Adipocyte (in vitro differentiated cells): ENCODE data around the gene SLC12A2.
A peak's percentile ranks its signal among the peaks of the same experiment; 100 is the strongest.

Experiments used
- DNase-seq: peaks from one replicate; pipeline ENCODE4 v3.0.0-alpha.2; 2015; ENCODE audit warnings: low read depth
- H3K27me3 ChIP-seq: replicated peaks from 2 replicates; pipeline ENCODE4 v1.7.0; 2013; ENCODE audit warnings: mild to moderate bottlenecking, low read length, moderate library complexity; ENCODE audit not compliant: control insufficient read depth, insufficient read depth
- H3K36me3 ChIP-seq: 2 replicates; pipeline ENCODE4 v1.7.0; 2013; ENCODE audit warnings: low read length, mild to moderate bottlenecking, moderate library complexity; ENCODE audit not compliant: control insufficient read depth, insufficient read depth, severe bottlenecking
- H3K4me1 ChIP-seq: 2 replicates; pipeline ENCODE4 v1.7.0; 2013; ENCODE audit warnings: mild to moderate bottlenecking, low read length, moderate library complexity; ENCODE audit not compliant: control insufficient read depth, insufficient read depth
- H3K4me3 ChIP-seq: 2 replicates; pipeline ENCODE4 v1.7.0; 2013; ENCODE audit warnings: mild to moderate bottlenecking, low read length, moderate library complexity
- H3K9ac ChIP-seq: 2 replicates; pipeline ENCODE4 v1.7.0; 2013; ENCODE audit warnings: mild to moderate bottlenecking, low read length, moderate library complexity
- H3K9me3 ChIP-seq: 2 replicates; pipeline ENCODE4 v1.7.0; 2013; ENCODE audit warnings: mild to moderate bottlenecking, low read length, moderate library complexity; ENCODE audit not compliant: control insufficient read depth

SLC12A2 gene

GRCh38 chr5:128099944-128100343 is 16.4 kb downstream of the SLC12A2 start:
- Histone ChIP-seq H3K36me3 (no peaks in the 10 kb centered on the region), H3K9me3 (peaks cover 27% of the 10 kb centered on the region), H3K4me1 (peaks cover 8% of the 10 kb centered on the region), H3K9ac (no peak overlapping the region), H3K4me3 (no peak overlapping the region), H3K27me3 (no peaks in the 10 kb centered on the region)
- no peak for DNase-seq

DNA sequence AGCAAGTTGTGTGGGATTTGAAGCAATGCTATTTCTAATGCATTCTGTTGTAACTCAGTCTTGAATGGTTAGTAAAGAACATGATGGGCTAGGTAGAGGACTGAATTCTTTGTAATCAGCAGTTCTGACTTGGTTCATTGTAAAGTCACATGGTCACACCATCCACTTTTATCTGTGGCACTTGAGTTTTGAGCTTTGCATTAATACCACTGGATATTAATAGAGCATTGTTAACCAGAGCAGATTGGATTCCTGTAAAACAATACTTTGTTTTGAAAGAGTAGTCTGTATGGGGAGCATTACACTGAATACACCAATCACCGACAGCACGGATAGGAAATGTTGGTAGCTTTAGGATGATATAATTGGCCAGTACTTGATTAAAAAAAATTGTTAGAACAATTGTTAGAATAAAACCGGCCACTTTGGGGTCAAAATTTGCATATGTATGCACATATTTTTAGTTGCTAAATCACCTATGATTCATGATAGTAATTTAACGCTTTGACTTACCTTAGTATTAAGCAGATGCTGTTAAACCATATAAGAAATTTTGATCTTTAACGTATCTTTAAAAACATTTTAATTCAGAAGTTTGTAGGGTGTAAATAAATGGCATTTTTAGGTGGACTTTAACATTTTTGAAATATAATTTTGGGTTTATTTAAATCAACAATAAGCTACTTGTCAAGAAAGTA is 17.4 kb downstream of the SLC12A2 start:
- Histone ChIP-seq H3K27me3 (no peaks in the 10 kb centered on the region), H3K36me3 (no peaks in the 10 kb centered on the region), H3K9me3 (peaks cover 27% of the 10 kb centered on the region), H3K4me1 (peaks cover 8% of the 10 kb centered on the region), H3K4me3 (no peak overlapping the region), H3K9ac (no peak overlapping the region)
- DNase-seq: no peak

DNA sequence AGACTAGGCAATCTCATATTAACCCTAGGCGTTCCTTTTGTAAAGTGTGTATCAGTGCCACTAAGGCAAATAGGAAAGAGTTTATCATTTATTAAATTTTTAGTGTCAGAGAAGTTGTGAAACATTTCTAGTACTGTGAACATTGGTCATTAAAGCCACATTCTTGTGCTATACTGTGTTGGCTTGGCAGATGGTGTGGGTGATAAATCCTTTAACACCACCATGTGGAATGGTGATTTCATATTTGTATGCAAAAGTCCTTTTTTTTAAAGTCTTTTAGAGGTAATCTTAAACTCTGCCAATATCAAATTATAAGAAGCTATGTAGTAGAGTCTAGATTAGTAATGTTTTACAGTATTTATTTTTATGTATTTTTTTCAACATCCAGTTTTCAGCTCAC is 18.1 kb downstream of the SLC12A2 start:
- H3K36me3 ChIP-seq: no peaks in the 10 kb centered on the region
- H3K27me3 ChIP-seq: no peaks in the 10 kb centered on the region
- H3K9me3 ChIP-seq: peaks cover 24% of the 10 kb centered on the region
- H3K9ac ChIP-seq: no peak overlapping the region
- no peak for DNase-seq
- H3K4me1 ChIP-seq: peaks cover 13% of the 10 kb centered on the region
- no peak overlapping the region for H3K4me3 ChIP-seq

GRCh38 chr5:128105203-128105602 is 21.6 kb downstream of the SLC12A2 start:
- H3K9me3 ChIP-seq: no peaks in the 10 kb centered on the region
- H3K4me3 ChIP-seq: no peak overlapping the region
- H3K4me1 ChIP-seq: peaks cover 17% of the 10 kb centered on the region
- no peak for DNase-seq
- no peaks in the 10 kb centered on the region for H3K36me3 ChIP-seq
- H3K27me3 ChIP-seq: no peaks in the 10 kb centered on the region
- no peak overlapping the region for H3K9ac ChIP-seq

GRCh38 chr5:128109138-128109537 is 25.6 kb downstream of the SLC12A2 start:
- H3K4me1 ChIP-seq: peaks cover 9% of the 10 kb centered on the region
- no peak overlapping the region for H3K4me3 ChIP-seq
- no peaks in the 10 kb centered on the region for H3K9me3 ChIP-seq
- DNase-seq: no peak
- no peaks in the 10 kb centered on the region for H3K27me3 ChIP-seq
- no peaks in the 10 kb centered on the region for H3K36me3 ChIP-seq
- H3K9ac ChIP-seq: no peak overlapping the region

GRCh38 chr5:128109766-128110165 is 26.2 kb downstream of the SLC12A2 start:
- H3K36me3 ChIP-seq: peaks cover 2% of the 10 kb centered on the region
- H3K4me3 ChIP-seq: no peak overlapping the region
- H3K9me3 ChIP-seq: no peaks in the 10 kb centered on the region
- no peak overlapping the region for H3K9ac ChIP-seq
- H3K4me1 ChIP-seq: peaks cover 9% of the 10 kb centered on the region
- no peak for DNase-seq
- H3K27me3 ChIP-seq: no peaks in the 10 kb centered on the region

- Histone ChIP-seq H3K9ac (no peak overlapping the region), H3K27me3 (no peaks in the 10 kb centered on the region), H3K4me1 (peaks cover 1% of the 10 kb centered on the region), H3K9me3 (no peaks in the 10 kb centered on the region), H3K4me3 (no peak overlapping the region), H3K36me3 (peaks cover 13% of the 10 kb centered on the region)
- peak; percentile 40 for DNase-seq
These were observed 28.4 kb downstream of the SLC12A2 start for GRCh38 chr5:128111818-128112448.

DNA sequence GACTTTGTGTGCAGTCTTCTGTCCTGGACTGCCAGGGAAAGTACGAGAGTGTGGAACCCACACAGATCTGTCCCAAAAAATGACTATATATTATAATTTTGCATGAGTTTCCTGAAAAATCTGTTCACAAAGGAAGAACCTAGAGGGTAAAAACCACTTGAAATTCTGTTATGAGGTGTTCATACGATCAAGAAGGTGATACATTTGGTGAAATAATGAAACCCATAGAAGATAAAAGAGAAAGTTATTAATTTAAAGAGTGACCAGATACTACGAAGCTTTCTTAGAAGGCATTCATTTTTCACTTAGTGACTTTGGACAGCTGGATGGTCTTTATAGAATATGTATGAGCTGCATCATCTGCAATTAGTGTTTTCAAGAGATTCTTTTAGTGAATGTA is 32.9 kb downstream of the SLC12A2 start:
- no peaks in the 10 kb centered on the region for H3K4me1 ChIP-seq
- H3K9me3 ChIP-seq: no peaks in the 10 kb centered on the region
- H3K36me3 ChIP-seq: peaks cover 13% of the 10 kb centered on the region
- H3K27me3 ChIP-seq: no peaks in the 10 kb centered on the region
- H3K9ac ChIP-seq: no peak overlapping the region
- H3K4me3 ChIP-seq: no peak overlapping the region
- no peak for DNase-seq

DNA sequence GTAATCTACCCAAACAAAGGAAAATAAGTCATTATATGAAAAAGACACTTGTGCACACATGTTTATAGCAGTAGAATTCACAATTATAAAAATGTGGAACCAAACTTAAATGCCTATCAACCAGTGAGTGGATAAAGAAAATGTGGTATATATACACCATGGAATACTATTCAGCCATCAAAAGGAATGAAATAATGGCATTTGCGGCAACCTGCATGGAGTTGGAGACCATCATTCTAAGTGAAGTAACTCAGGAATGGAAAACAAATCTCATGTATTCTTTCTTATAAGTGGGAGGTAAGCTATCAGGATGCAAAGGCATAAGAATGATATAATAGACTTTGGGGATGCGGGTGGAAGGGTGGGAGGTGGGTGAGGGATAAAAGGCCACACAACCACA is 34.6 kb downstream of the SLC12A2 start:
- Histone ChIP-seq H3K4me1 (no peaks in the 10 kb centered on the region), H3K27me3 (no peaks in the 10 kb centered on the region), H3K9me3 (no peaks in the 10 kb centered on the region), H3K9ac (no peak overlapping the region), H3K36me3 (peaks cover 13% of the 10 kb centered on the region), H3K4me3 (no peak overlapping the region)
- DNase-seq: no peak

GRCh38 chr5:128121651-128122050 is 38.1 kb downstream of the SLC12A2 start:
- no peak for DNase-seq
- Histone ChIP-seq H3K4me3 (no peak overlapping the region), H3K9me3 (no peaks in the 10 kb centered on the region), H3K36me3 (no peaks in the 10 kb centered on the region), H3K27me3 (no peaks in the 10 kb centered on the region), H3K9ac (no peak overlapping the region), H3K4me1 (peaks cover 3% of the 10 kb centered on the region)

DNA sequence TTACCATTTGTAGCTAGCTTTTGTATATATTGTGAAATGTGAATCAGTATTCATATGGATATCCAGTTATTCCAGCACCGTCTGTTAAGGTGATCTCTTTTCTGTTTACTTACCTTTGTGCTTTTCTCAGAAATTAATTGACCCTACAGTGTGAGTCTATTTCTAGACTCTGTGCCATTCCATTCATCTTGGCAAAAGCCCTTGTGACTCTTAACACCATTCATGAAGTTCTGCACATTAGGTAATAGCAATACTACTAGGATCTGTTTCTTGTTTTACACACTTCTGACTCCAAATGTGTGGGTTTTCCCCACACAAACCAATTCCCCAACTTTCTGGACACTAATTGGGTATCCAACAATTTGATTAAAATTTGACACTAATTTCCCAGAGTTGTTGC is 40.4 kb downstream of the SLC12A2 start:
- DNase-seq: no peak
- Histone ChIP-seq H3K9ac (no peak overlapping the region), H3K36me3 (no peaks in the 10 kb centered on the region), H3K4me3 (no peak overlapping the region), H3K4me1 (peaks cover 3% of the 10 kb centered on the region), H3K27me3 (no peaks in the 10 kb centered on the region), H3K9me3 (no peaks in the 10 kb centered on the region)

GRCh38 chr5:128126241-128126640 is 42.7 kb downstream of the SLC12A2 start:
- H3K27me3 ChIP-seq: no peaks in the 10 kb centered on the region
- peaks cover 3% of the 10 kb centered on the region for H3K4me1 ChIP-seq
- no peak for DNase-seq
- no peaks in the 10 kb centered on the region for H3K9me3 ChIP-seq
- no peak overlapping the region for H3K9ac ChIP-seq
- no peak overlapping the region for H3K4me3 ChIP-seq
- peaks cover 6% of the 10 kb centered on the region for H3K36me3 ChIP-seq
